ENCODE measurements around the gene LPAR3.

LPAR3 gene

DNA sequence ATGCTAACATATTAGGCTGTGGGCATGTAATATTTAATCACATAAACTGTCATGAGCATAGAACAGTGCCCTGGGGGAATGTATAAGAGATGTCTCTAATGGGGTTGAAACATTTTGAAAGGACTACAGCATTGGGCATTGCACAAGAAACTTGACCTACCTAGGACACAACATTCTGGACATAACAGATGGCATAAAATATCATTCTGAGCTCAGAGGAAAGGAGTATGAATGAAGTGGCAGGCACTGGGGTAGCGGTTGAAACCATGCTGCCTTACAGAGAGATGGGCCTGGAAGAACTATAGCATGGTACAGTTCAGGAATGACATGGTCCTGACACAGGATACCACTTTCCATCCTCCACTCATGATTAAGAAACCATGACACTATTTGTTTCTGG, 69.0 kb downstream of the LPAR3 start:
- DNase-seq: no peak

DNA sequence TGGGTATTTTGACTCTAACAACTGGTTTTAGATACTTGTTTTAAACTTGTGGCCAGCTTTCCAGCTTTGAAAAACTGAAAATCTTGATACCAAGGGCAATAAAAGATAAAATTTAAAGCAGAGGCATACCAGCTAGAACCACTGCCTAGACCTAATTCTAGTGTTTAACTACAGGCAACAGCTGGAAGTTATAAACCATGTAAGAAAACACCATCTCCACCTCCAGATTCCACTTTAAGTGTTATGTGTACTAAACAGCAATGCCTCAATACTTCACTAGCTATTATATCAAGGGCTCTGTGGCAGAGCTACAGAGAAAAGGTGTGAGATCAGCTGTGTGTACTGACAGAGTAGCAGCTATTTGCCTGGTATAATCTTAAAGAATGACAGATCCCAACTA, 69.5 kb downstream of the LPAR3 start:
- no peak for DNase-seq

DNA sequence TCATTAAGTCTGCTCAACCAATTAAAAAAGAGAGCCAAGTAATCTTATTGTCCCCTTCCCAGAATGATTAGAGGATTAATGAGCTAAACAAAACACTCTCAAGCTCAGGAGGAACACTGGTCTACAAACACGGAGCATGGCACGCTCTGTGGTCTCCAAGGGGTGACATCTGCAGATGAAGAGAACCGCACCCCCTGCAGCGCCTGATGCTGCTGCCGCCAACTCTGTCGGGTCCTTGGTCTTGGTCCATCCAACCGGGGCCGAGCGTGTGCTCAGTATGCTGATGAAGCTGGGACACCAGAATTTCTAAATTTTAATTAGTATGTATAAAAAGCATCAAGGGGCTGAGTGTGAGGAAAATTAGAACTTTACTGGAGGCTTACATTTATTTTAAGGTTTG, 82.7 kb downstream of the LPAR3 start:
- DNase-seq: no peak

DNA sequence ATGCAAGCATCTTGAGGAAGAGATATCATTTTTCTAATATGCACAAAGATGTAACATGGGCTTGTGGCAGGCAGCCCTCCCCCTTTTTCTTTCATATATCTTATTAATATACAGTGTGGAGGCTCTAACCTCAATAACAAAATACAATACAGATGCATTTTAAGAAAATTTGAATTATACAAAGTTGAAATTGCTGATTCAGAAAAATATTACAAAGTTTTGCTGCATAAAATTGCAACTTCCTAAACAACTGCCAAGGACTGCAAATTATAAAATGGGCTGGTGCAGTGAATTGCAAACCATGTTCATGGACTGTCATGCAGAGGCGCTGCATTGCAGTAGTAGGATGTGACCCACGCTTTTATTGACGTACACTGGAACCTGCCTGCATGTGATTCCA, 84.0 kb downstream of the LPAR3 start:
- no peak for DNase-seq

DNA sequence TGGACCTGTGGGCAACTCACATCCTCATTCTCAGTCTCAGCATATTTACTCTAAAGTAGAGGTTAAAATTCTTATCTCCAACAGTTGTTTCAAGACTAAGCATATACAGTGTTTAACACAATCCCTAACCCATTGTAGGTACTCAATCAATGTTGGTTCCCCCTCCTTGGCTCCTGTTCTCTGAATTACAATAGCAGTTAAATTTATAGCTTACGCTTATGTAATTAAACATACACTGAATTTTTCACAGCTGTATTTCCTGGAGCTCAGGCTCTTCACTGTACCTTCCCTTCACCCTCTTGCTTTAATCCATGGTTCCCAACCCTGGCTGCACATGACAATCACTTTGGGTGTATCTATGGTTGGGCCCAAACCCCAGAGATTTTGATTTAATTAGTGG, 89.4 kb downstream of the LPAR3 start:
- no peak for DNase-seq

DNA sequence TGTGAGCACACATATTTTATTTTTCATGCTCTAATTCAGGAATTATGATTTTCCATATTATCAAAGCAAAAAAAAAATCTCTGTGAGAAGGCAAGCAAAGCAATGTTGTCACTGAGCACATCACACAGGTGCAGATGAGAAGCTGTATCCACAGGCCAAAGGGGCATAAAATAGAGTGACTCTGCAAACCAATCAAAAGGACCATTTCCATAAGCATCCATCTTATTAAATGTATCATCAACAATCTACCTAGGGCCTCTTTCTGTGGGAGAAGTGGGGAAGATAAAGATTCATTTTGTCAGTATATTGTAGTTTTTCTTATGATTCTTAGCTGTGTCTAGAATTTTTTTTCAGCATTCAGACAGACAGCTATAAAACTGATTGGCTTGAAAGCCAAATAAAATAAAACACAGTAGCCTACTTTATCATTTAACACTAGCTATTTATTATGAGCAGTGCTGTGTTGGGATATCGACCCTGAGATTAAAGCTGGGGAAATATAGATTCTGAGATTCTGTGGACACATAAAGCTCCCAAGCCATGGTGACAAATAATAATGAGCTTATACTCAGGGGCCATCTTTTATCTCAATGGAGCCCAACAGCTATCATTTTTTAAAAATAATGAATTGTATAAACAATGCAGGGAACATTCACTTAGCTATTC, 90.3 kb downstream of the LPAR3 start:
- no peak for DNase-seq

DNA sequence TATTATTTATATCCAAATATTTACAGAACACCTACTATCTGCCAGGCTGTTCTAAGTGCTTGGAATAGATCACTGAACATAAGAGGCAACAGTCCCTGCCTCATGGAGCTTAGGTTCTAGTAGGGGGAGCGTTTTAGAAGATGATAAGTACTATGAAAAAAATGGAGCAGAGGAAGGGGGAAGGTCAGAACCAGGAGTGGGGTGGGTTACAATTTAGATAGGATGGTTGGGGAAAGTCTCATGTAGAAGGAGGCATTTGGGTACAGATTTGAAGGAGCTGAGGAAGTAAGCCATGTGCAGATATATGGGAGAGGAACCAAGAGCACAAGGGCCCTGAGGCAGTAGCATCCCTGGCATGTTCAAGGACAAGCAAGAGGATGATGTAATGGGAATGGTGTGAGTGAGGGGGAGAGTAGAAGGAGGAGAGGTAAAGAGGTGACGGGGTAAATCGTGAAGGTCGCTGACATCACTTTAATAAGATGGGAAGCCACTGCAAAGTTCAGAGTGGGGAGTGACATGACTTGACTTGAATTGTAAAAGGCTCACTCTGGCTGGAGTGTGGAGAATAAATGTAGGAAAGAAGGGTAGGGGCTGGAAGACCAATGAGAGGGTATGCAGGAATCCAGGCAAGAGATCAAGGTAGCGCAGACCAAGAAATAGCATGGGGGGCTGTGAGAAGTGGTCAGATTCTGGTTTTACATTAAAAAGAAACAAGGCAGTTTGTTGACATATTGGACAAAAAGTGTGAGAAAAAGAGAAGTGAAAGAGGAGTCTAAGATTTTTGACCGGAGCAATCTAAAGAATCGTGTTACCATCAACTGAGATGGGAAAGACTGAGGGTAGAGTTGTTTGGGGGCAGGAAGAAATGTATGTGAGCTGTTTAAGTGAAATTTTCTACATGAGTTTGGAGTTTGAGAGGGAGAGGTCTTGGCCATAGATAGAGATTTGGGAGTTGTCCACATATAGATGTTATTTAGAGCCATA, 92.6 kb downstream of the LPAR3 start:
- DNase-seq: no peak

DNA sequence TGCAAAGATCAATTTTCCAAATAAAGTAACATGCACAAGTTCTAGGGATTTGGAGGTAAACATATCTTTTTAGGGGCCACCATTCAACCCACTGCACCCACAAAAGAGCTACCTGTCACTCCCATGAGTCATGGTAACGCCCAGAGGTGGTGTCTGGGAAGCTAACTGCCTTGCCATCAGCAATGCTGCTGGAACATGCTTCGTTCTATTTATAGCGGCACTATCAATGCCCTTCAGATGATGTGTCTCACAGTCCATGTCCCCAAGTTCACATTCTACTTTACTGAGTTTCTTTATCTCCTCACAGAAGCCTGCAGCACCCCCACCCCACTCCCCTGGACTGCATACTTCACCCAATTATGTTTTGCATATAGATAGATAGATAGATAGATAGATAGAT, 95.4 kb downstream of the LPAR3 start:
- DNase-seq: no peak

DNA sequence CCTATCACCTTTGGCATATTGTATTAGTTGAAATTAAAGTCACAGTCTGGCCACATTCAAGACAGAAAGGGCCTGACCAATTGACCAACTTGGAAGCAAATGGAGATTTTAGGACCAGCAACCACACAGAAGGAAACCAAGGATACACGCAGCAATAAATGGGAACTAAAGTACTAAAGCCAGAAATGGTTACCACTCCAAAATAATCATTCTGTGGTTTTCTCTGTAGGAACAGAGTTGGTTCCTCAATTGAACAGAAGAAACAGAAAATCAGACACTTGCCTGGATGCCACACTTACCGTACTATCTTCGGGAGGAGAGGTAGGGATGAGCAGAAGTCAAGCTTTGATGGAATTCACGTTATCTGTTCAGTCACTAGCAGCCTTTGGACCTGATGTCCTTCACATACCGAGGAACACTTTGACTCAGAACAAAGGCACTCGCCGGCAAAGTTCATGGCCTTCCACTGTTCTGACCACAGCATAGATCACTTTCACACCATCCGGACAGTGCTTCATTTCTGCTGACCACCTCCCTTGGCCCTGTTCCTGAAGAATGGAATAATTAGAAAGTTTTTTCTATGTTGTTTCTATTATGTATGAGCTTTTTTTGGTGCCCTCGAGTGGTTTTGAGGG, 96.9 kb downstream of the LPAR3 start:
- no peak for DNase-seq

DNA sequence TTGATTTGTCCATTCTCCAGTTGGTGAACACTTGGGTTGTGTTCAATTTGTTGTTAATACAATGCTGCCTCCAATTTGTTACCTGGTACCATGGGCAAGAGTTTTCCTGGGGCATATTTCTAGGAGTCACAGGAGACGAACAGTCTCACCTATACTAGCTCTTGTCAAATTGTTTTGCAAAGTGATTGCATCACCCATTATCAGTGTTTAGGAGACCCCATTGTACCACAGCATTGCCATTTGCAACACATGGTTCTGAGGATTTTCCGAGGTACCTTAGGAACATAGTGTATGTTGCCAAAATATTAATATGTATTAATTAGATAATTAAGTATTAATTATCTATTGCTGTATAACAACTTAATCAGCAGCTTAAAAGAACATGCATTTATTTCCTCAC, 97.8 kb downstream of the LPAR3 start:
- no peak for DNase-seq

DNA sequence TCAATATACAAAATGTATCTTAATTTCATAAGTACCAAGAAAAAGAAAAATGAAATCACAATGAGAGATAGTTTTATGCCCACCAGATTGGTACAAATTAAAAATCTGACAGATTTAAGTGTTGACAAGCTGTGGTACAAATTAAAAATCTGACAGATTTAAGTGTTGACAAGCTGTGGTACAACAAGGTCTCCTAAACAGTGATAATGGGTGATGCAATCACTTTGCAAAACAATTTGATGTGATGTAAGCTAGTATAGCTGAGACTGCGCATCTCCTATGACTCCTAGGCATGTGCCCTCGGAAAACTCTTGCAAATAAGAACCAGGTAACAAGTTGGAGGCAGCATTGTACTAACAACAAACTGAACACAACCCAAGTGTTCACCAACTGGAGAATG, 100.6 kb downstream of the LPAR3 start:
- no peak for DNase-seq

DNA sequence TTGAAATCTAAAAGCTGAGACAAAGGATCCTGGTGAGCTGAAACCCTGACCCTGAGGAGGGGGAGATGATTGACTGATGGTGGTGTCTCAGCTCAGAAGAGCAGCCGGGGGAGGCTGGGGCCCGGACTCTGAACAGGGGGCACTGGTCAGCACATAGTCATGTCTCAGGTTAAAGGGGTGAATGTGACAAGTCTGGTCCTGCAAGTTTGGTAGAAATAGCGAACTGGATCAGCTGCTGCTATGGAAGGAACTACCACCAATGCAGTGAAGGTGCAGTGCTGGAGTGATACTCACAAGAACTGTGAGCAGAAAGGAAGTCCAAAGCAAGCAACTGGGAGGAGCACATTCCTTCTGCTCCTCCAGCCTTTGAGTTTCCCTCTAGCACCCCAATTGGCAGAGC, 104.0 kb downstream of the LPAR3 start:
- no peak for DNase-seq

DNA sequence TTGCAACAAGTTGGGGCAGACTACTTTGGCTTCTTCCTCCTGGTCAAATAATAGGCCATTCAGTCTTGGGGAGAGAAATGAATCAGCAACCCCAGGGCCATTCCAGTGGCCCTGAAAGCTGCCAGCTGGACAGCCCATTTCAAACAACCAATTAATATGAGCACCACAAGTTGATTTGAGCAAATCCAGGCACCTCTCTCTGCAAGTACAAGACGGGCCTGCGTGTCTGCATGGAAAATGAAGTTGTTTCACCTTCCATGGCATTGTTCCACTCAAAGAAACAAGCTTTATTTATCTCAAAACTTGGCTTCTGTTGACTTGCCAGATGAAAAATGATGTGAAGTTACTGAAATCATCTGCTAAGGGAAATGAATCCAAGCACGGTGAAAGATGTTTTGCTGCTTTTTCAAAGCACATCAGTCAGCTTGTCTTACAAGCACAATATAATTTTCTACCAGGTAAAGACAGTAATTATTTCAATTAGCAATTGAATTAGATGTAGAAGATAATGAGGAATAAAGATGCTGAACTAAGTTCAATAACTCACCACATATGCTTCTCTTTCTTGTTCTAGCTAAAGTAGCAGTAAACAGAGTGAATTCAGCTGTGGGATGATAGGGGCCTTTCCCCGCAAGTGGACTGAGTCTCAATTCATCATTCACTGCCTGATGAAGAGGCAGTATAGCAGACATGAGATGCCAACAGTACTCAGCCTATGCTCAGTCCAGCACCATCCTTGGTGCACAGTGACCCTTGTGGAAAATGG, 107.6 kb downstream of the LPAR3 start:
- no peak for DNase-seq

DNA sequence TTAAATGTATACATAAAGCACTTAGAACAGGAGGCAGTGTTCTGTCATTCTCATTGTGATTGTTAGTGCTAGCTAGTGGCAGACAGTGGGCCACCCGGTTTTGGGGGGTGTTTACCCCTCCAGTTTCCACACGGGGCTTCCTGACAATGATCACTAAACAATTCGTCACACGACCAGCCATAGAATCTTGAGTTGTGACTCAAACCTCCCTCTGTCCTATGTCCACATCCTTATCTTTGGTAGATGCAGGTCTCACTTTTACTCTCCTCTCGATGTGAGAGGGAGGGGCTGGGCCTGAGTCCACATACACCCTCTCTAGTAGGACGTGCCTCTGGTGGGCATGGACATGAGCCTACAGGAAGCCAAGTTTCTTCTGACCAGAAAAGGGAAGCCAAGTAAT, 110.1 kb downstream of the LPAR3 start:
- DNase-seq: no peak

DNA sequence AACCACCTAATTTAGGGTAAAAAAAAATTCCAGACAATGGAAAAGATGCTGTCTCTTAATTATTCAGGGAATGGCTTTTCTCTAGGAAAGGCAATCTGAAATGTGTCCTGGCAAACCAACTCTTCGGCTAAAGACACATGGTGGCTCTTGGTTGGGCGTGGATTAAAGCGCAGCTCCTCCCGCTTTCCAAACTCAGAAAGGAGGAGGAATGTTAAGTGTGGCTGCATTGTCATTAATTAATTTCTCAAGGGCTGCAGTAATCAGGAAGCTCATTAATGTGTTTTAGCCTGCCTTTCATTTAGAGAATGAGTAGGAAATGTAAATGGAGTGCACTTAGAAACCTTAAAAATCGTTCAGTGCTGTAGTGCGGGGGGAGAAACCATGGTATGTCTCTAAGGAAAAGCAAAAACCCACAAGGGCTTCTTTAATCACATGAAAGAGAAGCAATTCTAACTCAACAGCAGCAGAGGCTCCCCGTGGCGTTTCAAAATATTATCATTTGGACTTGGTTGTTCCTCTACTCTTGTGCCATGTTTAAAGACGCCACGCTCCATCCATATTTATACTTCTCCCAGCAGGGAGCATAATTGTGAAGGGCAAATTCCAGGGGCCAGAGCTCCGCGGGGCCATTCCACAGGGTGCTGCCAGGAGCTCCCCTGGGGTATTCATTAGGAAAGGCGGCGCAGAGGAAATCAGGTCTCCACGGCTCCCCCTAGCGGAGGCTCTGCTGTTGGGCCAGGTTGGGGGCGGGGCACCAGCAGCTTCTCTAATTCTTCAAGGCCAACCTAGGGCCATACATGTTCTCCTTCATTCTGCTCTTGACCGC, 110.8 kb downstream of the LPAR3 start:
- DNase-seq: peak; percentile 90

DNA sequence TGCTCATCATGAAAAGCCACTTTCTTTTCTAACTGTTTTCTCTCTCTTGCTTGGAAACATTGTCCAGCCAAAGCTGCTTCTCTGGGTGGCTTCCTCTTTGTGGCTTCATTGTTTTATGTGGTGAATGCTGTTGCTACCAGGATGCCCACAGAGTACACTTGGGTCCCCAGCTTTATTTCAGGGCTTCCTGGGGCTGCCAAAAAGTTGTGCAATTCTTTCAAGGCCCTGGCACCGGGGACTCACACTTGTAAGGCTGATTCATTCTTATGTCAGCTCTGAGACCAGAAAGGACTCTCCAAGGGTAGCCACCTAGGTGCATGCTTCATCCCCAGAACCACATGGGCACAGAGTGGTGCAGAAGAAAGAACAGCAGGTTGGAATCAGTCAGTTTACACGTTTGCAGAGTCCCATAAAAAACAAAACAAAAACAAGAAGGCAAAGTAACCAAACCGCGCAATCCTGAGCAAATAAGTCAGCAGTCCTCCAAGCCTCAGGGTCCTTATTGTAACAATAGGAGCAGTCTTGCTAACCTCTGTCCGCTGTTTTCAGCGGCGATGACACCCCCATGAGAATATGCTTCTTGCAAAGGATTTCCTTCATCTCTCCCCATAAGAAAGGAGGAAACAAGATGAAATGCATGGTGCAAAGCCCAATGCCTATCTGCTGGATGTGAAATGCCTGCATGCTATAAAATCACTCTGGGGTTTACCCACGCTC, 112.8 kb downstream of the LPAR3 start:
- DNase-seq: no peak

DNA sequence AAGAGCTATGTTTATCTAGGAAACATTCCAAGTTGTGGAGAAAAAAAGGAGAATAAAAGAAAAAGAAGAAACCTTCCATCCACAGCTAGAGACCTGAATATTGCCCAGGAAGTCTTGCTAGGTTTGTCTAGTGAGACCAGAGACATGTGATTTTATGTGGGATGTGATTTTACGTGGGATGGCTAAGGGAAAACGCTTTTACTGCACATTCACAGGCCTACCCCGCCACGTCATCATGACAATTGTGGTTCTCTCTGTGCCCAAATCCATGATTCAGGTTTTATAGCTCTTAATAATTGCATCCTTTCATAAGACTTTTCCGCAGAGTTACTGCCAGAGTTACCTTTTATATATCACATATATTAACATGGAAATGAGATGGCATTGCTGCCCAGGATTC, 116.4 kb downstream of the LPAR3 start:
- DNase-seq: no peak

DNA sequence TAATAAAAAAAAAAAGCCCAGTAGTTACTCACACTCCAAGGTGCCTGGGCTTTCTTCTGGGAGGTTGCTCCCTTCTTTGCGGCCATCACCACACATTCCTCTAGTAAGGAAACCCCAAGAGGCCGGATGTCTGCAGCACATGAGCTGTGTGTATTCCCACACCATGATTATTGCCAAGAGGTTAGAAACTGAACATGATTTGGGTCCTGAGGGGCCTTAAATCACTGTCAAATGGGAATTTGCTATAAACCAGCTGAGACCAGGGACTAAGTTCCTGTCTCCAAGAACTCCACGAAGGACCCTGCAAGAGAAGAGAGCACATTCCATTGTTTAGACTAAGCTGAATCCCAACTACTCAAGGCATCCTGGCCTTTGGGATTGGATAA, 117.5 kb downstream of the LPAR3 start:
- DNase-seq: no peak

DNA sequence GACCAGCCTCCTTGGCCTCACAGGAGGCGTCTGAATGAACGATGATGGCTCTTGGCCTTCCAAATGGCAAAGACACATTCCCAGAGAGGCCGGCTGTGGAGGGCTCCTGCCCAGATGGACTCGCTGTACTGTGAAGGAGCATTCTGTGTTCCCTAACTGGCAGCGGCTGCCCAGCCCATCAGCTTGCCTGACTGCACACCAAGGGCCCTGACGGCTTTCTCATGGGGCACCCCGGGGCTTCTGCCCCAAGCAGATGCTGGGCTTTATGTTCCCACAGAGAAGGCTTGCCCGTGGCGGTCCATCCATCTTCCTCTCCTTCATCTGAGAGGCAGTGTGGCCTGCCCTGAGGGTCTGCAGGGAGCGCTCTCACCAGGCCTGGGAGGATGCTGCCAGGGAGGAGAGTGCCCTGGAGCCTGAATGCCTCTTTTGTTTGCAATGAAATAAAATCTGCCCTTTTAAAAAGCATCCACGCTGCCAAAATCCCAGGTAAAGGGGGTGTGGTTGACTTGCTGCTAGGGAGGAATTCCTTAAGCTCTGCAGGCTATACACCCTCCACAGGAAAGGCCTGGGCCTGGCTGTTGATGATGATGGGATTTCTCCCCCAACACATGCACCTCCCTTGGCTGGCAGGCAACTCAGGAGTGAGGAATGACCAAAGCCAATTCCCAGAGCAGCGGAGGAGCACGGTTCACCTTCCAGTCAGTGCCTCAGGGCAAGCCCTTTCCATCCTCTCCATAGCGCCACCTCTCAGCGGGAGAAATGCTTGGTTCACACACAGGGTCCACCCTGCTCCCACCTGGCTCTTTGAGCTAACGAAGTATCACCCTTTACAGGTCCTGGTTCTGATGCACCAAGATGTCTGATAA, 118.1 kb downstream of the LPAR3 start:
- peak; percentile 87 for DNase-seq

DNA sequence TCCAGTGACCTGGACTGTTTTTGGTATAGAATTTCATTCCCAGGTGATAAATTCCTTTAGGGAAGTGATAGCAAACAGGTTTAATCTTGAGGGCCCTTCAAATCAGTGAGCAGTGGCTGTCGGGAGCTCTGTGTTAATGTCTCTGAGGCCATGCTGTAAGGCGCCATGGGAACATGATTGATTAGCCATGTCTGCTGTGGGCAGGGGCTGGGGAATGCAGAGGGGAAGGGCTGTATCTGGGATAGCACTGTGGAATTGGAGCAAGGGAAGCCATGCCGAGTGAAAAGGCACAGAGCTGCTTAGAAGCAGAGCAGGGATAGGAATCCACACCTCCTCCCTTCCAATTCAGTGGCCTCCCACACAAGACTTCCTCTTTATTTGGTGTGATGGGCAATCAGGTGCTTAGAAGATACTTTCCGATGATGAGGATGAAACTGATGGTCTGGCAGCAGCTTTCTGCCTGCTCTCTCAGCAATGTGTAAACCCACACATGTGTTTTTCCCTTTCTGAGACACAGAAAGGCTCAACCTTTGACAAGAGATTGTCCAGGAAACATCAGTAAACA, 119.0 kb downstream of the LPAR3 start:
- DNase-seq: peak; percentile 66
